ENCODE data around the gene GYG2. TPM values are rescaled to one million over a fixed set of nuclear protein-coding genes. Genes with fewer than 3 reads are reported as not detected.

The GYG2 gene
- total RNA-seq, 1 donor from 2014 or later: 49.2 TPM

DNA sequence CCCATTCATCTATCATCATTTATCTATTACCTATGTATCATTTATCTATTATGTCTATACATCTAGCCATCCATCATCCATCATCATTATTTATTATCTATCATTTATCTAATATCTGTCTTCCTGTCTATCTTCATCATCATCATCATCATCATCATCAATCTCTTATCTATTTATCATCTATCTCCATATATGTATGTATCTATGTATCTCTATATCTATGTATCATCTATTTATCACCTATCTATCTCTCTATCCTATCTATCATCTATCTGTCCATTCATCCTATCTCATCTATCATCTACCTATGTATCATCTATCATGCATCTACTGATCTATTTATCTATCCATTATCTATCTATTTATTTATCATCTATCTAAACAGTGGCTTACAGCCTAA lies 3.8 kb upstream of the GYG2 start:
- H3K27me3 Mint-ChIP-seq: no peaks in the 10 kb centered on the region
- no peaks in the 10 kb centered on the region for H3K36me3 Mint-ChIP-seq
- H3K9me3 Mint-ChIP-seq: no peaks in the 10 kb centered on the region
- H3K4me1 Mint-ChIP-seq (ENCODE audit: unreplicated experiment): no peaks in the 10 kb centered on the region
- TF ChIP-seq, protein P1, sequence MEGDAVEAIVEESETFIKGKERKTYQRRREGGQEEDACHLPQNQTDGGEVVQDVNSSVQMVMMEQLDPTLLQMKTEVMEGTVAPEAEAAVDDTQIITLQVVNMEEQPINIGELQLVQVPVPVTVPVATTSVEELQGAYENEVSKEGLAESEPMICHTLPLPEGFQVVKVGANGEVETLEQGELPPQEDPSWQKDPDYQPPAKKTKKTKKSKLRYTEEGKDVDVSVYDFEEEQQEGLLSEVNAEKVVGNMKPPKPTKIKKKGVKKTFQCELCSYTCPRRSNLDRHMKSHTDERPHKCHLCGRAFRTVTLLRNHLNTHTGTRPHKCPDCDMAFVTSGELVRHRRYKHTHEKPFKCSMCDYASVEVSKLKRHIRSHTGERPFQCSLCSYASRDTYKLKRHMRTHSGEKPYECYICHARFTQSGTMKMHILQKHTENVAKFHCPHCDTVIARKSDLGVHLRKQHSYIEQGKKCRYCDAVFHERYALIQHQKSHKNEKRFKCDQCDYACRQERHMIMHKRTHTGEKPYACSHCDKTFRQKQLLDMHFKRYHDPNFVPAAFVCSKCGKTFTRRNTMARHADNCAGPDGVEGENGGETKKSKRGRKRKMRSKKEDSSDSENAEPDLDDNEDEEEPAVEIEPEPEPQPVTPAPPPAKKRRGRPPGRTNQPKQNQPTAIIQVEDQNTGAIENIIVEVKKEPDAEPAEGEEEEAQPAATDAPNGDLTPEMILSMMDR (conservative IDR thresholded peaks at IDR 0.05): no peak
- H3K4me3 Mint-ChIP-seq: no peak overlapping the region
- no peak for DNase-seq (ENCODE audit: extremely low spot score, unreplicated experiment)
- H3K27ac Mint-ChIP-seq: no peak overlapping the region

DNA sequence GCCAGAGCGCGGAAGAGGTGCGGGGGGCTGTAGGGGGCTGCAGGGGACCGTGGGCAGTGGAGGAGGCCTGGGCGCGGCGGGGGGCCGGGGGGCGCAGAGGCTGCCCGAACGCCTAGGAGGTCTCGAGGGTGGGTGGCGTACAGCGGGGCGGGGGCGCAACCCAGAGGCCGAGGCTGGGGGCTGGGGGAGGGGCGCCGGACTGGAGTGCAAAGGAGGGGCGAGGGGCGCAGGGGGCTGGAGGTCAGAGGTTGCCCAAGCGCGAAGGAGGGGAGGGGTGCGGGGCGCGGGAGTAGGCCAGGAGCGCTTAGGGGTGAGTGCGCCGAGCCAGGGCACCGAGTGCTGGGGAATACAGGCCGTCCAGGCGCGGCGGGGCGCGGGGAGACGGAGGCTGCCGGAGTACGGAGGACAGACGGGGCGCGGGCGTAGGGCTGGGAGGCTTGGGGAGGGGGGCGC lies 255 bp downstream of the GYG2 start:
- peak; percentile 72 for DNase-seq (ENCODE audit: extremely low spot score, unreplicated experiment)
- peak overlapping the region; percentile 74 for H3K4me3 Mint-ChIP-seq

DNA sequence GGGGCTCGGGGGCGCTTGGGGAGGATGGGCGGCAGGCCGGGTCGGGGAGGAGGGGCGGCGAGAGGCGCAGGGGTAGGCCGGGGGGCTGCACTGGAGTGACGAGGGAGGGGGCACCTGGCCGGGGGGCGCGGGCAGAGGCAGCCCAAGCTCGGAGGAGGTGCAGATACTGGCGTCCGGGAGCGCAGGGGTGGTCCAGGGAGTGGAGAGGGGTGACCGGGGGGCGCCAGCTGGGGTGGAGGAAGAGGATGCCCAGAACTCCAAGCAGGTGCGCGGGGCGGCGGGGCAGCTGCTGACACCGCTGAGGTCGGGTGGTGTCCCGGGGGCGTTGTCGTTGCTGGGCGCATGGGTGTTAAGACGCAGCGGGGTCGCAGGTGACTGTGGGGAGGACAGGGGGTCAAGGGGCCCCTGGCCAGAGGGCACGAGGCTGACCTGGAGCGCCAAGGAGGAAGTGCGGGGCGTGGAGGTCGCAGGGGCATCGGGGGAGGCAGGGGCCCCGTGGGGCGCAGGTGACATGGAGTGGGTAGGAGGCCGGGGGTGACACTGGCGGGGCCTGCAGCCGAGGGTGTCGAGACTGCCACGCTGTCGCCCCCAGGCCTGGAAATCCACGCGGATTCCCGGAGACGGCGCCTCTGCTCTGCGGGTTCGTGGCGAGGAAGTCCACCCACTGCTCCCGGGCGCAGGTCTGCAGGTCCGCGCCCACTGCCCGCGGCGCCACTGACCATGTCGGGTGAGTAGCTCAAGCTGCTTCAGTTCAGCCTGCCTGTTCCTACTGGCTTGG lies 928 bp downstream of the GYG2 start:
- H3K4me1 Mint-ChIP-seq (ENCODE audit: unreplicated experiment): peaks cover 9% of the 10 kb centered on the region
- DNase-seq (ENCODE audit: extremely low spot score, unreplicated experiment): peak; percentile 64
- H3K4me3 Mint-ChIP-seq: peak overlapping the region; percentile 76
- peaks cover 5% of the 10 kb centered on the region for H3K9me3 Mint-ChIP-seq
- H3K36me3 Mint-ChIP-seq: peaks cover 29% of the 10 kb centered on the region
- H3K27me3 Mint-ChIP-seq: peaks cover 10% of the 10 kb centered on the region
- TF ChIP-seq, protein P1 (conservative IDR thresholded peaks at IDR 0.05): no peak
- no peak overlapping the region for H3K27ac Mint-ChIP-seq

More for the DNA sequence above, 255 bp downstream of the GYG2 start:
- peaks cover 5% of the 10 kb centered on the region for H3K9me3 Mint-ChIP-seq
- H3K27me3 Mint-ChIP-seq: peaks cover 10% of the 10 kb centered on the region
- H3K4me1 Mint-ChIP-seq (ENCODE audit: unreplicated experiment): peaks cover 9% of the 10 kb centered on the region
- peaks cover 22% of the 10 kb centered on the region for H3K36me3 Mint-ChIP-seq
- TF ChIP-seq, protein P1 (conservative IDR thresholded peaks at IDR 0.05): no peak
- no peak overlapping the region for H3K27ac Mint-ChIP-seq

DNA sequence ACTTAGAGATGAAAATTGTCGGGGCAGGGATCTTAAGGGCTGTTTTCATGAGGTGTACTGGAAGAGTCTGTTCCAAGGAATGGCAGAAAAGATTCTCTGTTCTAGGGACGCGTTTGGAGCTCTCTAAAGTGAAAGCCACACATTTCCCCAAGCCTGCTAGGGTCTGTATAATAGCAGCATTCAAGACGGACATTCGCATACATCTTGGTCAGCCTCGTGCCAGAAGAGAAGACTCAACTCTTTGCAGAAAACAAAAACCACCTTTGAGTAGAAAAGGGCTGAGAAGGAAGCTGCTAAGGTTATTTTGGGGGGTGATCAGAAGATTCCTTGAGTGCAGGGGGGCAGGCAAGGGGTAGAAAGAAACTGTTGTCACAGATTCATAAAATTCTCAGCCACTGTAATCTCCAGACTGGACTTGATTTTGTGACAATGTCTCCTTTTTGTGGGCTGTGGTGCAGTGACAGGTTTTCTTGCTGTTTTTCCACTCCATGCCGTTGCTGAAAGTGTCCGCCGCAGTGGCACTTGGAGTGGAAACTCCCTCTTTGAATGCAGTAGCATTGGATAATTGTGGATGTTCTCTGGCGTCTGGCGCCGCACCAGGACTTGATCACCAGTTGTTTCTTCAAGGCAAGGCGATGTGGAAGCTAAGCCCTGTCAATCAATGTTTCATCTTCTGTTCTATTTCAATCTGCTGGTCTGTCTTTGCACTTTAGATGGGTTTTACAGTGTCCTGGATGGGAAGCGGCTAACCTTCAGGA lies 2.9 kb downstream of the GYG2 start:
- Mint-ChIP-seq H3K9me3 (peaks cover 13% of the 10 kb centered on the region), H3K4me3 (peak overlapping the region; percentile 60), H3K36me3 (peaks cover 44% of the 10 kb centered on the region), H3K27me3 (peaks cover 10% of the 10 kb centered on the region), H3K4me1 (ENCODE audit: unreplicated experiment) (peaks cover 9% of the 10 kb centered on the region), H3K27ac (peak overlapping the region; percentile 14)
- peak; percentile 20 for DNase-seq (ENCODE audit: extremely low spot score, unreplicated experiment)
- TF ChIP-seq, protein P1 (conservative IDR thresholded peaks at IDR 0.05): no peak

DNA sequence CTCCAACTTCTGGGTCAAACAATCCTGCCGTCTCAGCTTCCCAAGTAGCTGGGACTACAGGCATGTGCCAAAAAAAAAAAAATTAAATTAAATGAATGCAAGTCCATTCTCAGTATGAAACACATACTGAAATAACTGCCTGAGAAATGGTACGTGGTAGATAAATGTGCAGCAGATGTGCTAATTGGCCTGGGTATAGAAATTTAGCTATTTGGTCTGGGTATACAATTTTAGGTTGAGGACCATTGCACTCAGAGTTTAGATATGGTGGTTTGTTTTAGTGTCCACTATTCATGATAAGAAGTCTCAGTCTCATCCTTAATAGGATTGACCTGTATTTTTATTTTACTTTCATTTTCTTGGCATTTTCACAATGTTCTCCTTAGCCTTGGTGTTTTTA lies 9.2 kb downstream of the GYG2 start:
- TF ChIP-seq, protein P1 (conservative IDR thresholded peaks at IDR 0.05): no peak
- peaks cover 21% of the 10 kb centered on the region for H3K9me3 Mint-ChIP-seq
- H3K36me3 Mint-ChIP-seq: peaks cover 67% of the 10 kb centered on the region
- H3K27ac Mint-ChIP-seq: no peak overlapping the region
- no peaks in the 10 kb centered on the region for H3K4me1 Mint-ChIP-seq (ENCODE audit: unreplicated experiment)
- no peak overlapping the region for H3K4me3 Mint-ChIP-seq
- no peak for DNase-seq (ENCODE audit: extremely low spot score, unreplicated experiment)
- H3K27me3 Mint-ChIP-seq: peaks cover 7% of the 10 kb centered on the region

Measured in type B pancreatic cell (in vitro differentiated cells).